ENCODE measurements around the gene DAZAP1. TPM values are rescaled to one million over a fixed set of nuclear protein-coding genes. Genes with fewer than 3 reads are reported as not detected.
A peak's percentile ranks its signal among the peaks of the same experiment; 100 is the strongest.

Gene DAZAP1
- total RNA-seq, 2 experiments from 2014 or later: 128 to 133 TPM

GRCh38 chr19:1460033-1460995, 52.9 kb downstream of the DAZAP1 start:
- Histone ChIP-seq H3K27ac (ENCODE audit: low read depth in 1 of 2, low read length in 2 of 2) (no peak overlapping the region), H3K27me3 (ENCODE audit: control insufficient read depth in 1 of 2, insufficient read depth in 2 of 2, low read length in 2 of 2) (peaks cover 23 to 24% of the 10 kb centered on the region in 2 experiments), H3K4me3 (ENCODE audit: low read length) (no peak overlapping the region), H3K9me3 (ENCODE audit: control insufficient read depth in 1 of 2, insufficient read depth in 1 of 2, low read length in 2 of 2) (peaks cover 0 to 14% of the 10 kb centered on the region in 2 experiments), H3K36me3 (ENCODE audit: insufficient read depth, low read length) (no peaks in the 10 kb centered on the region), H3K4me1 (ENCODE audit: insufficient read depth, low read length) (peaks cover 18% of the 10 kb centered on the region)
- Mint-ChIP-seq H3K36me3 (ENCODE audit: low read depth) (no peaks in the 10 kb centered on the region), H3K27ac (no peak overlapping the region), H3K4me3 (no peak overlapping the region), H3K4me1 (ENCODE audit: low read depth) (peaks cover 10% of the 10 kb centered on the region), H3K27me3 (peaks cover 23% of the 10 kb centered on the region), H3K9me3 (no peaks in the 10 kb centered on the region)
- TF ChIP-seq CTCF (IDR thresholded peaks at IDR 0.05): no peak
- ChIA-PET POLR2A (no interaction called here), CTCF (interaction anchor here (0.6 kb wide), 1 partner anchor 1542 kb away, joined by 5 read pairs; no protein-coding TSS in a partner anchor)
- ATAC-seq (ENCODE audit: poor library complexity) (no peak), DNase-seq (no peak)
- intact Hi-C loops (cut with DNase I, micrococcal nuclease): no loop called here

GRCh38 chr19:1461862-1462261, 54.5 kb downstream of the DAZAP1 start:
- peaks cover 5% of the 10 kb centered on the region for H3K4me1 Mint-ChIP-seq (ENCODE audit: low read depth)
- Histone ChIP-seq H3K9me3 (ENCODE audit: control insufficient read depth in 1 of 2, insufficient read depth in 1 of 2, low read length in 2 of 2) (peaks cover 0 to 8% of the 10 kb centered on the region in 2 experiments), H3K27ac (ENCODE audit: low read depth in 1 of 2, low read length in 2 of 2) (no peak overlapping the region), H3K4me1 (ENCODE audit: insufficient read depth, low read length) (peaks cover 19% of the 10 kb centered on the region), H3K4me3 (ENCODE audit: low read length) (no peak overlapping the region), H3K36me3 (ENCODE audit: insufficient read depth, low read length) (no peaks in the 10 kb centered on the region), H3K27me3 (ENCODE audit: control insufficient read depth in 1 of 2, insufficient read depth in 2 of 2, low read length in 2 of 2) (peaks cover 16 to 18% of the 10 kb centered on the region in 2 experiments)
- intact Hi-C loops (cut with DNase I, micrococcal nuclease): no loop called here
- H3K27me3 Mint-ChIP-seq: peaks cover 16% of the 10 kb centered on the region
- H3K36me3 Mint-ChIP-seq (ENCODE audit: low read depth): no peaks in the 10 kb centered on the region
- no peak overlapping the region for H3K4me3 Mint-ChIP-seq
- no peaks in the 10 kb centered on the region for H3K9me3 Mint-ChIP-seq
- POLR2A ChIA-PET: no interaction called here
- H3K27ac Mint-ChIP-seq: no peak overlapping the region
- DNase-seq: no peak
- no peak for ATAC-seq (ENCODE audit: poor library complexity)
- TF ChIP-seq CTCF (IDR thresholded peaks at IDR 0.05): no peak
- CTCF ChIA-PET: no interaction called here

- Mint-ChIP-seq H3K27ac (no peak overlapping the region), H3K4me1 (ENCODE audit: low read depth) (no peaks in the 10 kb centered on the region), H3K9me3 (no peaks in the 10 kb centered on the region), H3K27me3 (no peaks in the 10 kb centered on the region), H3K36me3 (ENCODE audit: low read depth) (no peaks in the 10 kb centered on the region), H3K4me3 (no peak overlapping the region)
- H3K4me3 ChIP-seq (ENCODE audit: low read length): no peak overlapping the region
- peaks cover 0 to 11% of the 10 kb centered on the region in 2 experiments for H3K9me3 ChIP-seq (ENCODE audit: control insufficient read depth in 1 of 2, insufficient read depth in 1 of 2, low read length in 2 of 2)
- H3K27me3 ChIP-seq (ENCODE audit: control insufficient read depth in 1 of 2, insufficient read depth in 2 of 2, low read length in 2 of 2): peaks cover 13 to 25% of the 10 kb centered on the region in 2 experiments
- intact Hi-C loops (cut with DNase I, micrococcal nuclease): no loop called here
- DNase-seq: peak in 5 of 14 experiments; percentile 38 to 65 (median 41)
- H3K36me3 ChIP-seq (ENCODE audit: insufficient read depth, low read length): no peaks in the 10 kb centered on the region
- TF ChIP-seq CTCF (IDR thresholded peaks at IDR 0.05): peak; percentile 24
- CTCF ChIA-PET: interaction anchor here (0.9 to 1.3 kb wide), 2 partner anchors 10 to 20 kb away, joined by 3 to 4 read pairs; no protein-coding TSS in a partner anchor
- ATAC-seq (ENCODE audit: poor library complexity): no peak
- peaks cover 42% of the 10 kb centered on the region for H3K4me1 ChIP-seq (ENCODE audit: insufficient read depth, low read length)
- H3K27ac ChIP-seq (ENCODE audit: low read depth in 1 of 2, low read length in 2 of 2): no peak overlapping the region
- POLR2A ChIA-PET: interaction anchor here (0.7 to 1.2 kb wide), 2 partner anchors 8 to 22 kb away, joined by 3 read pairs; no protein-coding TSS in a partner anchor
Measured at GRCh38 chr19:1465191-1466016, 58.0 kb downstream of the DAZAP1 start.

Data from CD4-positive, alpha-beta T cell (primary cell).